ENCODE data around the gene RFESD.
"Not testable (repeated sequence)": the region's sequence is repeated elsewhere in the genome, so short reads cannot be mapped to it uniquely, and the experiment has no call there.

RFESD gene

DNA sequence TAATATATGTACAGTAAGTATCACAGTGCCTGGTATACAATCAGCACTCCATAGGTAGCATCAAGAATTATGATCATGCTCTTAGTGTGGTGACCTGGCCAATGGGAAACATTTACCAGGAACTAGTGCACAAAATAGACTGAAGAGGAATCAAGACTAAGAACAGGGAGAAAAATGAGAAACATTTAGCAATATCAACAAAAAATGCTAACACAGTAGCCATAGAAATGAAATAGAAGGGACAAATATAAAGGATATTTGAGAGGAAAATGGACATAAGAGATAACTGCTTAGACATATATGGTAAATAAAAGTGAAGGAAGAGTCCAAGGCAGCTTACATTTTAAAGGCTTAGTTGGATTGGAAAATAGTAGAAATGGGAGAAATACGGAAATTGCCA lies 52.8 kb downstream of the RFESD start:
- TF ChIP-seq TAF1 (IDR thresholded peaks at IDR 0.05; ENCODE audit: borderline replicate concordance, low read depth, low read length), result no peak
- TF ChIP-seq POLR2A (IDR thresholded peaks at IDR 0.05; ENCODE audit: low read depth, low read length), result no peak
- TF ChIP-seq POLR2AphosphoS5 (IDR thresholded peaks at IDR 0.05; ENCODE audit: low read depth, low read length), result no peak
- FAIRE-seq (no peak), DNase-seq (ENCODE audit: insufficient read length) (no peak)

GRCh38 chr5:95701074-95701473 lies 54.5 kb downstream of the RFESD start:
- TF ChIP-seq POLR2A (IDR thresholded peaks at IDR 0.05; ENCODE audit: low read depth, low read length), result no peak
- no peak for TF ChIP-seq TAF1 (IDR thresholded peaks at IDR 0.05; ENCODE audit: borderline replicate concordance, low read depth, low read length)
- TF ChIP-seq POLR2AphosphoS5 (IDR thresholded peaks at IDR 0.05; ENCODE audit: low read depth, low read length), result no peak
- DNase-seq (ENCODE audit: insufficient read length) (no peak), FAIRE-seq (no peak)

- DNase-seq (ENCODE audit: insufficient read length) (no peak), FAIRE-seq (no peak)
- no peak for TF ChIP-seq TAF1 (IDR thresholded peaks at IDR 0.05; ENCODE audit: borderline replicate concordance, low read depth, low read length)
- no peak for TF ChIP-seq POLR2AphosphoS5 (IDR thresholded peaks at IDR 0.05; ENCODE audit: low read depth, low read length)
- no peak for TF ChIP-seq POLR2A (IDR thresholded peaks at IDR 0.05; ENCODE audit: low read depth, low read length)
These were observed 57.6 kb downstream of the RFESD start for GRCh38 chr5:95704150-95704549.

DNA sequence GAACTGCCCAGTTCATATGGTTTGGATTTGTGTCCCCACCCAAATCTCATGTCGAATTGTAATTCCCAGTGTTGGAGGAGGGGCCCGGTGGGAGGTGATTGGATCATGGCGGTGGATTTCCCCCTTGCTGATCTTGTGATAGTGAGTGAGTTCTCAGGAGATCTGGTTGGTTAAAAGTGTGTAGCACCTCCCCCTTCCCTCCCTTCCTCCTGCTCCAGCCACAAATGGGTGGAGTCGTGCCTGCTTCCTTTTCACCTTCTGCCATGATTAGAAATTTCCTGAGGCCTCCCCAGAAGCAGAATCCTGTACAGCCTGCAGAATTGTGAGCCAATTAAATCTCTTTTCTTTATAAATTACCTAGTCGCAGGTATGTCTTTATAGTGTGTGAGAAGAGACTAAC lies 59.6 kb downstream of the RFESD start:
- not testable (repeated sequence) for FAIRE-seq; DNase-seq (ENCODE audit: insufficient read length)

GRCh38 chr5:95707055-95707454 lies 60.5 kb downstream of the RFESD start:
- TF ChIP-seq POLR2A (IDR thresholded peaks at IDR 0.05; ENCODE audit: low read depth, low read length), result no peak
- TF ChIP-seq TAF1 (IDR thresholded peaks at IDR 0.05; ENCODE audit: borderline replicate concordance, low read depth, low read length), result no peak
- TF ChIP-seq POLR2AphosphoS5 (IDR thresholded peaks at IDR 0.05; ENCODE audit: low read depth, low read length), result no peak
- DNase-seq (ENCODE audit: insufficient read length) (no peak), FAIRE-seq (no peak)
